DMS 273 (cell line): ENCODE data around the gene PJVK.

Experiments used
- DNase-seq: peaks from one replicate; lab custom pipeline; 2025; ENCODE audit not compliant: unreplicated experiment; lab: John Stamatoyannopoulos, UW

PJVK gene

DNA sequence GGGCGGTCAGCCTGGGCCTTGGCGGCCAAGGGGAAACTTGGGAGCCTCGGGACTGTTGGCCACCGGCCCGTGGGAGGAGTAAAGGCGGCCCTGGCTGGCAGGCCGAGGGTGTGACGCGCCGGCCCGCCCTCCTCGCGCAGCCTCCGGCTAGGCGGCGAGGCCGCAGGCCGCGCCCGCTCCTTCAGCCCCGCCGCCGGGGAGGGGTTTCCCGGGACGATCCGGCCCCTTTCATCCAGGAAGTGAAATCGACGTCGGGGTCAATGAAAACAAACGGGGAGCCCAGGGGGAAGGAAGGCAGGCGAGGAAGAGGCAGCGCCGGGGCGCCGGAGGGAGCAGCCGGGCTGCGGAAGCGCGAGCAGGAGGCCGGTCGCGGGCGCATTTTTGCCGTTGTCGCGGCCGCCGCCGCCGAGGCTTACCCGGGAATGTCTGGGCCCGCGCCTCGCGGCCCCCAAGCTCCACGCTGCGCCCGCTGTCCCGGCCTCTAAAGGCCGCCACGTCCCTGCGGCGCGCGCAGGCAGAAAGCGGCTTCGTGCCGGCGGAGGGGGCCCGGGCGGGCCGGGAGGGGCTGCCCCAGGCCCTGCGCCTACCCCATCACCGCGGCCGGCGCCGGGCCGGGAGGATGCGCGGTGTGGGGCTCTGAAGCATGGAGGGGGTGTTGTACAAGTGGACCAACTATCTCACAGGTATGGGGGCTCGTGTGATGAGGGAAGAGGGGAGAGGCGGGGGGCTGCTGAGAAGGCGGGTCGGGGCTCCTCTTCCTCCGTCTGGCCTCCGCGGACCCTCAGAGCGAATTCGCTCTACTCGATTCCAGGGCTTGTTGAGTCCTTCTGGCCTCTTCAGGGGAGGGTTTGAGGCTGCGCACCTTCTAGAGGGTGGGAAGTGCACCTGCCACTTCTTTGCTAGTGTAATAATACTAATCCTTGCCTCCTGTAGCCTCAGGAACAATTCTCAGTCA, 29.3 kb downstream of the PJVK start, which contains the start of gene PLEKHA3:
TSS of gene PLEKHA3 (plus strand) at position 231 of the 955 bp plus-strand sequence. CDS start at position 644, 413 bp downstream.
- peak; percentile 97 for DNase-seq

GRCh38 chr2:178482437-178482836, 31.3 kb downstream of the PJVK start:
- peak; percentile 8 for DNase-seq

GRCh38 chr2:178484245-178485041, 33.3 kb downstream of the PJVK start:
- peak; percentile 57 for DNase-seq

DNA sequence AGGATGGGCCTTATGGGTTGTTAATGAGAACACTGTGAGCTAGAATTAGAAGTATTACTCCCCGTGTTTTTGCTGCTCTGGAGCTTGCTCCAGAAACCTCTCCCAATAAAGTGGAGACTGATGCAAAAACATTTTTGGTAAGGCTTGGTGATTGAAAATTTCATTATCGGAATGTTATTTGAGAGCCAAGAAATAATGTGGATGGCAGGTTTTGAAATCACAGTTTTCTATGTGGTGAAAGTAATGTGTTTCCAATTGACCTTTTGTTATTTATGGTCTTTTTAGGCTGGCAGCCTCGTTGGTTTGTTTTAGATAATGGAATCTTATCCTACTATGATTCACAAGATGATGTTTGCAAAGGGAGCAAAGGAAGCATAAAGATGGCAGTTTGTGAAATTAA, 34.2 kb downstream of the PJVK start:
- DNase-seq, result no peak

DNA sequence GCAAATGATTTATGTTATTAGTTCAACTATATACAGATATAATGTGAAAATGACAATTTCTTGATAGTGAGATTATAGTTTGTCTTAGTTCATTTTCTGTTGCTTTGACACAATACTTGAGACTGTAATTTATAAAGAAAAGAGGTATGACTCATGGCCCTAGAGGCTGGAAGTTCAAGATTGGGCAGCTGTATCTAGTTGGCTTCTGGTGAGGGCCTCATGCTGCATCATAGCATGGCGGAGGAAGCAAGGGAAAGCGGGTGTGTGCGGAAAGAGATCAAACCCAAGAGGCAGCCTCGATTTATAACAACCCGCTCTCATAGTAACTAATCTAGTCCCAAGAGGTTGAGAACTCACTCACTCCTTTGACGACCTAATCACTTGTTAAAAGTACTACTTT, 40.4 kb downstream of the PJVK start:
- no peak for DNase-seq

- no peak for DNase-seq
These were observed 44.9 kb downstream of the PJVK start for GRCh38 chr2:178496049-178496448.

DNA sequence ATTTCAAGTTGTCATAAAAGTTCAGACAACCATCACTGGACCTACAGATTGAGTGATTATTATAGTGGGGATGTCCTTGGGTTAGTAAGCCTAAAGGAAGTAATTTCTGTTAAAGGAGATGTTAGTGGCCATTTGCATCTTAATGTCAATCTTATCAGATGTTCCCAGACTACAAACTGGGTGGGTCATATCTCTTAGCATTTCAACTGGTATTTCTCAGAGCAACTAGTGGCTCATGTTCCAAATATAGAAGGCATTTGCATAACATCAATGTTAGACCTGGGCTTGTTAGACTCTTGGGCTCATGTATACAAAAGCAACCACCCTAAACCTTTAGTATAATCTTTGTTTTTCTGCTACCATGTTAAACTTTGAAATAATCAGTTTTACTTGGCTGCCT, 47.0 kb downstream of the PJVK start:
- DNase-seq, result no peak

- DNase-seq, result no peak
These were observed 48.5 kb downstream of the PJVK start for GRCh38 chr2:178499640-178500039.

GRCh38 chr2:178502751-178503150, 51.6 kb downstream of the PJVK start:
- DNase-seq, result no peak

DNA sequence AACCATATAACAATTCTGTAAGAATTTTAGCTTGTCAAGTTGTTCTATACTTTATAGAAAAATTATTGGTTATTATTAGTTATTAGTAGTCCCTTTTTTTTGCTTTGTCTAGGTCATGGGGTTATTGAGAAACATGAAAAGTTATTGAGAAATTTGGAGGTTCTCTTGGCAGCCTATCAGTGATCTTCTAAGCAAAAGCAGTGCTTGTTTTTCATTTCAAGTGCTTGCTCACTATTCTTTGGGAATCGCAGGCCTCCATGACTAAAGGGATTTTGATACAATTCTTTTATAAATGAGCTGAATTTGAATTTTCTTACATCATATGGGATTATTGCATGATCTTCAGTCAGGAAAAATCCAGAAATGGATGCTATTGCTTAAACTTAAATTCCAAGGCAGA, 54.9 kb downstream of the PJVK start:
- no peak for DNase-seq

DNA sequence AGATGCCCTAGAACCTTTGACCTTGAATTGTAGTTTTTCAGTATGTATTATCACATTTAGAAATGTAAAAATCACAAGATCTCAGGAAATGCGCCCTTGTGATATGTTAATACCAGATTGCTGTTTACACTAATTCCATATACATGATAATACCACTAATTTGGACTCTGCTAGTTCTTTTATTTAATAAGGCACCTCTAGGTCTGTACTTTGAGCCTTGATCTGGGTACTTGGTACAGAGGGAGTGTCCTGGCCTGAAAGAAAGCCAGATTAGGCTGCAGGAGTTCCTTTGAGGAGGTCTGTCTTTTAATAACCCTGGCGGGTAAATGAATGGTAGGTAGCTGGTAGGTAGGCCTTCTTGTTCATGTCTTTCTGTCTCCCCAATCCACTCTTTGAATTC, 55.3 kb downstream of the PJVK start:
- no peak for DNase-seq

- no peak for DNase-seq
These were observed 55.8 kb downstream of the PJVK start for GRCh38 chr2:178506949-178507348.

DNA sequence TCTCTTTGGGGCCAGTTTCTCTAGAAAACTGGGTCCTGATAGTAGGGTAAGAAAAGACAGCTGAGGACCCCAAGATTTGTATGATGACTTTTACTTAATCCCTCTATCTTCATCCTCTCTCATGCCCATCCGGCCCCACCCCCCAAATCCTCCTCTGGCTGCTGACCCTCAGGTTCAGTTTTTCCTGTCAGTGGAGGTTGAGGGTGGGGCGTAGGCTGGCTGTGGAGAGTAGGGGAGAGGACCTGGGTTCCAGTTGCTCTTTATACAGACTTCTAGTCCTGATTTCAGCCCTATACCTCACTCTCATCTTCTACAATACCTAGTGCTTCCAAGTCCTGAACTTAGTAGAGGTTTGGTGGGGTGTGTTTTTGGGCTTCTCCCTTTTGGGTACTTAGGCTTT, 57.5 kb downstream of the PJVK start:
- DNase-seq, result no peak

GRCh38 chr2:178510384-178510783, 59.2 kb downstream of the PJVK start:
- no peak for DNase-seq
